Neural progenitor cell (in vitro differentiated cells): ENCODE results near the gene SDC1. TPM values are rescaled to one million over a fixed set of nuclear protein-coding genes. Genes with fewer than 3 reads are reported as not detected.

Source experiments
- DNase-seq: peaks from one replicate; pipeline ENCODE4 v3.0.0-alpha.2; 2016; ENCODE audit warnings: low spot score
- H2AFZ ChIP-seq: fragments of 200-600 bp; sonication (generic); replicated peaks from 2 replicates; pipeline ENCODE4 v1.6.1; 2016; ENCODE audit warnings: antibody characterized with exemption
- H3F3A ChIP-seq: fragments of 200-600 bp; sonication (generic); 2 replicates; pipeline ENCODE4 v1.6.1; 2016; ENCODE audit warnings: antibody characterized with exemption, low read depth
- H3K27ac ChIP-seq: fragments of 200-600 bp; sonication (generic); 2 replicates; pipeline ENCODE4 v1.5.1; 2016; ENCODE audit warnings: mild to moderate bottlenecking
- H3K27me3 ChIP-seq: fragments of 200-600 bp; sonication (generic); 2 replicates; pipeline ENCODE4 v1.6.1; 2016; ENCODE audit warnings: mild to moderate bottlenecking, moderate library complexity
- H3K36me3 ChIP-seq: fragments of 200-600 bp; sonication (generic); 2 replicates; pipeline ENCODE4 v1.5.1; 2016
- H3K4me1 ChIP-seq: fragments of 200-600 bp; sonication (generic); 2 replicates; pipeline ENCODE4 v1.6.1; 2016; ENCODE audit warnings: mixed run types
- H3K4me2 ChIP-seq: fragments of 200-600 bp; sonication (generic); 2 replicates; pipeline ENCODE4 v1.6.1; 2016
- H3K4me3 ChIP-seq: fragments of 200-600 bp; sonication (generic); 2 replicates; pipeline ENCODE4 v1.5.1; 2016
- H3K79me2 ChIP-seq: fragments of 200-600 bp; sonication (generic); 2 replicates; pipeline ENCODE4 v1.6.1; 2016; ENCODE audit warnings: low read depth
- H3K9ac ChIP-seq: fragments of 200-600 bp; sonication (generic); 2 replicates; pipeline ENCODE4 v1.6.1; 2016
- H3K9me3 ChIP-seq: fragments of 200-600 bp; sonication (generic); 2 replicates; pipeline ENCODE4 v1.5.1; 2016; ENCODE audit warnings: low read depth
- H4K20me1 ChIP-seq: fragments of 200-600 bp; sonication (generic); 2 replicates; pipeline ENCODE4 v1.6.1; 2016; ENCODE audit warnings: low read depth
- H3K27ac Mint-ChIP-seq: 3 replicates; pipeline ENCODE4 v1.8.0; 2021; ENCODE audit warnings: mixed read lengths
- H3K27me3 Mint-ChIP-seq: 2 replicates; pipeline ENCODE4 v1.8.0; 2022; ENCODE audit warnings: low read depth, mild to moderate bottlenecking, inconsistent platforms, moderate library complexity, mixed read lengths; ENCODE audit not compliant: insufficient read depth
- H3K36me3 Mint-ChIP-seq: 3 replicates; pipeline ENCODE4 v1.8.0; 2021; ENCODE audit warnings: mixed read lengths
- H3K4me1 Mint-ChIP-seq: 3 replicates; pipeline ENCODE4 v1.8.0; 2021; ENCODE audit warnings: mixed read lengths
- H3K4me3 Mint-ChIP-seq: 3 replicates; pipeline ENCODE4 v1.8.0; 2021; ENCODE audit warnings: mild to moderate bottlenecking, moderate library complexity, mixed read lengths
- H3K9me3 Mint-ChIP-seq: 3 replicates; pipeline ENCODE4 v1.8.0; 2020; ENCODE audit warnings: mixed read lengths
- EZH2 ChIP-seq: fragments of 200-600 bp; sonication (generic); IDR thresholded peaks from 2 replicates; pipeline ENCODE4 v1.6.1; 2017; ENCODE audit warnings: antibody characterized with exemption, mild to moderate bottlenecking, moderate library complexity
- EZH2phosphoT487 ChIP-seq: fragments of 200-600 bp; sonication (generic); IDR thresholded peaks from 2 replicates; pipeline ENCODE4 v1.6.1; 2017; ENCODE audit warnings: antibody characterized with exemption
- total RNA-seq: library from RNA; depleted of rRNA; stranded (reverse); fragments of >200 nt; gene quantifications from 2 replicates; pipeline ENCODE4 v1.2.3, GENCODE V29; 2015; ENCODE audit warnings: low replicate concordance
- TF ChIP-seq, protein P1 (sequence below): fragments of 200-600 bp; sonication (generic); IDR thresholded peaks from 2 replicates; pipeline ENCODE4 v1.5.1; 2017; ENCODE audit warnings: antibody characterized with exemption, mild to moderate bottlenecking

Gene SDC1
- total RNA-seq, 1 donor from 2014 or later = 27.5 TPM

DNA sequence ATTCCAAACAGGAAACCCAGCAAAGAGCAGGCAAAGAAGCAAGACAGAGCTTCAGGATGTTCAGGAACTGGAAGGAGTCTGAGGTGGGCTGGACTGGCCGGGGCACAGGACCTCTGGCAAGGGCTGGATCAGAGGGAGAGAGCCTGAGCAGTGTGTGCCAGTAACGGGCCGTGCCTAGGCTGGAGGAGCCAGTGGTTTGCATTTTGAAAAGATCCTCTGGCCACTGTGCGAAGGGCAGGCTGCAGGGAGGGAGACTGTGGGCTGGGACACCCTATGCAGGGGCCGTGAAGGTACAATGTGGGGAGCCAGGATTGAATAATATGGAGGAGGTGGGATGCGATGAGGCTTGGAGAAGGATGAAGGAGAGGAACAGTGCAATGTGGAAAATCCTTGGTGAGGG is 6.2 kb upstream of the SDC1 start:
- no peak for DNase-seq
- Mint-ChIP-seq H3K9me3 (no peaks in the 10 kb centered on the region), H3K4me3 (no peak overlapping the region), H3K4me1 (no peaks in the 10 kb centered on the region), H3K36me3 (no peaks in the 10 kb centered on the region), H3K27ac (no peak overlapping the region), H3K27me3 (peaks cover 14% of the 10 kb centered on the region)
- TF ChIP-seq EZH2 (no peak), EZH2phosphoT487 (no peak)
- TF ChIP-seq, protein P1, sequence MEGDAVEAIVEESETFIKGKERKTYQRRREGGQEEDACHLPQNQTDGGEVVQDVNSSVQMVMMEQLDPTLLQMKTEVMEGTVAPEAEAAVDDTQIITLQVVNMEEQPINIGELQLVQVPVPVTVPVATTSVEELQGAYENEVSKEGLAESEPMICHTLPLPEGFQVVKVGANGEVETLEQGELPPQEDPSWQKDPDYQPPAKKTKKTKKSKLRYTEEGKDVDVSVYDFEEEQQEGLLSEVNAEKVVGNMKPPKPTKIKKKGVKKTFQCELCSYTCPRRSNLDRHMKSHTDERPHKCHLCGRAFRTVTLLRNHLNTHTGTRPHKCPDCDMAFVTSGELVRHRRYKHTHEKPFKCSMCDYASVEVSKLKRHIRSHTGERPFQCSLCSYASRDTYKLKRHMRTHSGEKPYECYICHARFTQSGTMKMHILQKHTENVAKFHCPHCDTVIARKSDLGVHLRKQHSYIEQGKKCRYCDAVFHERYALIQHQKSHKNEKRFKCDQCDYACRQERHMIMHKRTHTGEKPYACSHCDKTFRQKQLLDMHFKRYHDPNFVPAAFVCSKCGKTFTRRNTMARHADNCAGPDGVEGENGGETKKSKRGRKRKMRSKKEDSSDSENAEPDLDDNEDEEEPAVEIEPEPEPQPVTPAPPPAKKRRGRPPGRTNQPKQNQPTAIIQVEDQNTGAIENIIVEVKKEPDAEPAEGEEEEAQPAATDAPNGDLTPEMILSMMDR = no peak
- Histone ChIP-seq H3F3A (peaks cover 5% of the 10 kb centered on the region), H3K36me3 (no peaks in the 10 kb centered on the region), H3K9ac (no peak overlapping the region), H2AFZ (no peak overlapping the region), H3K79me2 (no peaks in the 10 kb centered on the region), H3K27me3 (peaks cover 3% of the 10 kb centered on the region), H3K4me3 (no peak overlapping the region), H3K4me2 (no peak overlapping the region), H3K9me3 (no peaks in the 10 kb centered on the region), H4K20me1 (no peaks in the 10 kb centered on the region), H3K27ac (no peak overlapping the region), H3K4me1 (no peaks in the 10 kb centered on the region)

DNA sequence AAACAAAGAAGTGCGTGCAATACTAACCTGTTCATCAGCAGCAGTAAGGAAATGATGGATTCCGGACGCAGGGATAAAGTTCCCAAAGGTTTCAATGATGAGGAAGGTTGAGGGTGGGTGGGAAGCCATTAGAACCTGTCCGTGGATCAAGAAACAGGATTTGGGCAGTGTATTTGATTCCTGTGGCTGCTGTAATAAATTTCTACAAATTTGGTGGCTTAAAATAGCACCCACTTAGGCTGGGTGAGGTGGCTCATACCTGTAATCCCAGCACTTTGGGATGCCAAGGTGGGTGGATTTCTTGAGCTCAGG is 5.1 kb upstream of the SDC1 start:
- Histone ChIP-seq H3K4me1 (peaks cover 5% of the 10 kb centered on the region), H2AFZ (no peak overlapping the region), H3K9ac (no peak overlapping the region), H3K4me2 (no peak overlapping the region), H3F3A (peaks cover 16% of the 10 kb centered on the region), H3K27ac (no peak overlapping the region), H3K36me3 (no peaks in the 10 kb centered on the region), H4K20me1 (no peaks in the 10 kb centered on the region), H3K79me2 (no peaks in the 10 kb centered on the region), H3K9me3 (no peaks in the 10 kb centered on the region), H3K27me3 (peaks cover 9% of the 10 kb centered on the region), H3K4me3 (no peak overlapping the region)
- Mint-ChIP-seq H3K9me3 (no peaks in the 10 kb centered on the region), H3K27me3 (peaks cover 16% of the 10 kb centered on the region), H3K4me1 (peaks cover 3% of the 10 kb centered on the region), H3K4me3 (no peak overlapping the region), H3K36me3 (no peaks in the 10 kb centered on the region), H3K27ac (no peak overlapping the region)
- TF ChIP-seq EZH2phosphoT487 (no peak), EZH2 (no peak)
- TF ChIP-seq, protein P1 = no peak
- DNase-seq = no peak

- no peaks in the 10 kb centered on the region for H3K36me3 ChIP-seq
- H3K9me3 Mint-ChIP-seq = no peaks in the 10 kb centered on the region
- no peak overlapping the region for H3K27ac ChIP-seq
- no peak overlapping the region for H2AFZ ChIP-seq
- no peak overlapping the region for H3K9ac ChIP-seq
- peaks cover 9% of the 10 kb centered on the region for H3K27me3 ChIP-seq
- H3F3A ChIP-seq = peaks cover 16% of the 10 kb centered on the region
- no peaks in the 10 kb centered on the region for H3K9me3 ChIP-seq
- H4K20me1 ChIP-seq = no peaks in the 10 kb centered on the region
- H3K36me3 Mint-ChIP-seq = no peaks in the 10 kb centered on the region
- no peak for TF ChIP-seq EZH2
- TF ChIP-seq, protein P1 = no peak
- no peak for TF ChIP-seq EZH2phosphoT487
- DNase-seq = no peak
- peaks cover under 1% of the 10 kb centered on the region for H3K79me2 ChIP-seq
- peak overlapping the region; percentile 46 for H3K4me3 Mint-ChIP-seq
- H3K27me3 Mint-ChIP-seq = peaks cover 16% of the 10 kb centered on the region
- peaks cover 5% of the 10 kb centered on the region for H3K4me1 ChIP-seq
- peaks cover 3% of the 10 kb centered on the region for H3K4me1 Mint-ChIP-seq
- H3K4me3 ChIP-seq = no peak overlapping the region
- H3K4me2 ChIP-seq = no peak overlapping the region
- no peak overlapping the region for H3K27ac Mint-ChIP-seq
Observed at GRCh38 chr2:20229322-20230113, 4.6 kb upstream of the SDC1 start.
